GM19452 (cell line): ENCODE results near the gene ACVR2B.

Experiments used
- ATAC-seq: cut with Tn5 transposase; IDR thresholded peaks from one replicate; pipeline ENCODE4 v1.9.1; 2021; ENCODE audit not compliant: unreplicated experiment

Gene ACVR2B

GRCh38 chr3:38524141-38524739 lies 70.5 kb downstream of the ACVR2B start:
- no peak for ATAC-seq

GRCh38 chr3:38526792-38527191 lies 73.1 kb downstream of the ACVR2B start:
- ATAC-seq, result no peak

GRCh38 chr3:38528457-38528856 lies 74.8 kb downstream of the ACVR2B start:
- no peak for ATAC-seq

- no peak for ATAC-seq
Measured at GRCh38 chr3:38532529-38532928, 78.8 kb downstream of the ACVR2B start.

- ATAC-seq, result no peak
Measured at GRCh38 chr3:38533285-38533976, 79.7 kb downstream of the ACVR2B start.

- ATAC-seq, result no peak
Measured at GRCh38 chr3:38534180-38534579, 80.5 kb downstream of the ACVR2B start.

GRCh38 chr3:38534604-38535003 lies 80.9 kb downstream of the ACVR2B start:
- no peak for ATAC-seq

- ATAC-seq, result no peak
Measured at GRCh38 chr3:38536671-38537070, 83.0 kb downstream of the ACVR2B start.

GRCh38 chr3:38538773-38539353 lies 85.2 kb downstream of the ACVR2B start:
- ATAC-seq, result no peak

- no peak for ATAC-seq
Measured at GRCh38 chr3:38541806-38542205, 88.1 kb downstream of the ACVR2B start.
